MM.1S (cell line): Measurements from ENCODE around the gene NYNRIN.

ENCODE experiments used
- CTCF ChIP-seq: fragments of 300-600 bp; sonication (generic); IDR thresholded peaks from 2 replicates; pipeline ENCODE4 v1.5.1; 2016; ENCODE audit warnings: antibody characterized with exemption, low read length, mixed read lengths
- EZH2 ChIP-seq: fragments of 300-600 bp; sonication (generic); optimal IDR thresholded peaks from 2 replicates; pipeline ENCODE3; 2017; ENCODE audit warnings: low read depth, mild to moderate bottlenecking, antibody characterized with exemption, low read length, mixed read lengths
- EZH2phosphoT487 ChIP-seq: fragments of 300-600 bp; sonication (generic); IDR thresholded peaks from 2 replicates; pipeline ENCODE4 v1.6.1; 2018; ENCODE audit warnings: antibody characterized with exemption, low read length

- TF ChIP-seq CTCF: no peak
- TF ChIP-seq EZH2phosphoT487: no peak
- TF ChIP-seq EZH2: no peak
Observed at GRCh38 chr14:24399447-24399822, 632 bp downstream of the NYNRIN start.
